ENCODE results near the gene SH3BP5. TPM values are rescaled to one million over a fixed set of nuclear protein-coding genes. Genes with fewer than 3 reads are reported as not detected.

The SH3BP5 gene
- total and polyA plus RNA-seq, 2 donors (not counting 1 experiment from before 2014, with no cell fraction given) = 76.6 to 92.3 TPM

DNA sequence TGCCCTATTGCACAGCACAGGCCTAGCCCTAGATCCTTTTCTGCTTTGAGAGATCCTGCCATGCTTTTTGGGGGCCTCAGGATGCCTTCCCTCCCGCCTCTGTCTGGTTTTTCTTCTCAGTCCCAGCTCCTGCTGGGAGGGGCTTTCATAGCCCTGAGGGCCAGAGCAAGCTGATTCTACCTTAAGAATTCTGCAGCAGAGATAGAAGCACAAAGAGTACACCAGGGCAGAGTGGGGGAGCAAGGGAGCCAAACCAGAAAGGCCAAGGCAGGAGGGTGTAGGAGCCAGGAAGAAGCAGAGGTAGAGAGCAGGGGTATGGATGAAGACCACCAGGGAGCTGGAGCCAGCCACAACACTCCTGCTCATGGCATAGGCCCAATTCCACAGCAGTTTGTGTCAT, 18.1 kb downstream of the SH3BP5 start:
- H3K9me3 Mint-ChIP-seq (ENCODE audit: insufficient read depth) = no peaks in the 10 kb centered on the region
- Histone ChIP-seq H3K4me3 (ENCODE audit: control extremely low read depth in 1 of 5, extremely low read depth in 1 of 5, insufficient read depth in 1 of 5, low read depth in 2 of 5, low read length in 4 of 5) (no peak overlapping the region), H3K79me2 (ENCODE audit: control insufficient read depth, insufficient read depth, low read length) (peaks cover 100% of the 10 kb centered on the region), H3K27me3 (replicated peaks in 1 of 4; ENCODE audit: control extremely low read depth in 1 of 4, control insufficient read depth in 3 of 4, insufficient read depth in 4 of 4, low read length in 3 of 4) (no peaks in the 10 kb centered on the region), H3K27ac (ENCODE audit: low read length in 2 of 2) (peak overlapping the region in 1 of 2 donors; percentile 71), H3K36me3 (replicated peaks in 1 of 2; ENCODE audit: control extremely low read depth in 1 of 2, control insufficient read depth in 1 of 2, extremely low read depth in 1 of 2, insufficient read depth in 2 of 2, low read length in 1 of 2) (peaks cover 0 to 27% of the 10 kb centered on the region in 2 experiments), H4K20me1 (ENCODE audit: control insufficient read depth, insufficient read depth, low read length, poor library complexity, severe bottlenecking) (peaks cover 83% of the 10 kb centered on the region), H3K4me2 (replicated peaks; ENCODE audit: low read depth, low read length, poor library complexity, severe bottlenecking) (peak overlapping the region; percentile 32), H3K4me1 (ENCODE audit: control insufficient read depth in 2 of 2, insufficient read depth in 2 of 2, low read length in 2 of 2) (peaks cover 58 to 73% of the 10 kb centered on the region in 2 donors), H3K9me3 (ENCODE audit: control extremely low read depth in 1 of 3, control insufficient read depth in 2 of 3, insufficient read depth in 1 of 3, low read length in 2 of 3) (no peaks in the 10 kb centered on the region), H2AFZ (ENCODE audit: insufficient read depth, low read depth, low read length, poor library complexity, severe bottlenecking) (no peak overlapping the region), H3K9ac (ENCODE audit: low read length) (peak overlapping the region; percentile 1)
- H3K4me1 Mint-ChIP-seq = peaks cover 81% of the 10 kb centered on the region
- H3K4me3 Mint-ChIP-seq = no peak overlapping the region
- WGBS (ENCODE audit: insufficient coverage) = 100% methylated on average over 1 of the region's 1 CpG
- intact Hi-C loops (cut with micrococcal nuclease) = no loop called here
- no peaks in the 10 kb centered on the region for H3K27me3 Mint-ChIP-seq
- no peak for ATAC-seq (ENCODE audit: low read depth)
- ChIA-PET POLR2A (no interaction called here), CTCF (interaction anchor here (1.5 kb wide), 1 partner anchor 40 kb away, joined by 3 read pairs; no protein-coding TSS in a partner anchor)
- peak overlapping the region; percentile 76 for H3K27ac Mint-ChIP-seq
- TF ChIP-seq, protein P1, sequence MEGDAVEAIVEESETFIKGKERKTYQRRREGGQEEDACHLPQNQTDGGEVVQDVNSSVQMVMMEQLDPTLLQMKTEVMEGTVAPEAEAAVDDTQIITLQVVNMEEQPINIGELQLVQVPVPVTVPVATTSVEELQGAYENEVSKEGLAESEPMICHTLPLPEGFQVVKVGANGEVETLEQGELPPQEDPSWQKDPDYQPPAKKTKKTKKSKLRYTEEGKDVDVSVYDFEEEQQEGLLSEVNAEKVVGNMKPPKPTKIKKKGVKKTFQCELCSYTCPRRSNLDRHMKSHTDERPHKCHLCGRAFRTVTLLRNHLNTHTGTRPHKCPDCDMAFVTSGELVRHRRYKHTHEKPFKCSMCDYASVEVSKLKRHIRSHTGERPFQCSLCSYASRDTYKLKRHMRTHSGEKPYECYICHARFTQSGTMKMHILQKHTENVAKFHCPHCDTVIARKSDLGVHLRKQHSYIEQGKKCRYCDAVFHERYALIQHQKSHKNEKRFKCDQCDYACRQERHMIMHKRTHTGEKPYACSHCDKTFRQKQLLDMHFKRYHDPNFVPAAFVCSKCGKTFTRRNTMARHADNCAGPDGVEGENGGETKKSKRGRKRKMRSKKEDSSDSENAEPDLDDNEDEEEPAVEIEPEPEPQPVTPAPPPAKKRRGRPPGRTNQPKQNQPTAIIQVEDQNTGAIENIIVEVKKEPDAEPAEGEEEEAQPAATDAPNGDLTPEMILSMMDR (IDR thresholded peaks at IDR 0.05) = no peak
- TF ChIP-seq EZH2 (IDR thresholded peaks at IDR 0.05; ENCODE audit: borderline replicate concordance, insufficient read depth, low read depth, low read length, poor library complexity, severe bottlenecking) = no peak
- no peak for DNase-seq

DNA sequence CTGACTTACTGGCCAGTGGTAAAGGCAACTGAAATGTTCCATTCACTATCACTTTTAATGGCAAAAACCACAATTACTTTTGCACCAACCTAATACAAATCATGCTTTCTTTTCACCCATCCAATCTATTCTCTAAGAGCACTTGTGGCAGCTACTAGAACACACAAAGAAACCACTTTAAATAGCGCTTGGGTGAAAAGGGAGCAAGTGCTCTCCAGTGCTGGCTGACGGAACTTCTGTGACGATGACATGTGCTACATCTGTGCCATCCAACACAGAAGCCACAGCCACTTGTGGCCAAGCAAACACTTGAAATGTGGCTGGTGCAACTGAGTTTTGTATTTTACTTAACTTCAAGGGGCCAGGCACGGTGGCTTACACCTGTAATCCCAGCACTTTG, 18.9 kb downstream of the SH3BP5 start:
- peak overlapping the region in 1 of 2 donors; percentile 17 for H3K27ac ChIP-seq (ENCODE audit: low read length in 2 of 2)
- no peak for DNase-seq
- ChIA-PET POLR2A (interaction anchor here (0.8 kb wide), 1 partner anchor 15 kb away, joined by 3 read pairs; no protein-coding TSS in a partner anchor), CTCF (interaction anchor here (1.2 kb wide), 1 partner anchor 14 kb away, joined by 6 read pairs; no protein-coding TSS in a partner anchor)
- Mint-ChIP-seq H3K27me3 (no peaks in the 10 kb centered on the region), H3K4me1 (peaks cover 81% of the 10 kb centered on the region), H3K4me3 (no peak overlapping the region), H3K9me3 (ENCODE audit: insufficient read depth) (no peaks in the 10 kb centered on the region), H3K27ac (peak overlapping the region; percentile 54)
- H3K4me3 ChIP-seq (ENCODE audit: control extremely low read depth in 1 of 5, extremely low read depth in 1 of 5, insufficient read depth in 1 of 5, low read depth in 2 of 5, low read length in 4 of 5) = no peak overlapping the region
- H3K4me1 ChIP-seq (ENCODE audit: control insufficient read depth in 2 of 2, insufficient read depth in 2 of 2, low read length in 2 of 2) = peaks cover 61 to 71% of the 10 kb centered on the region in 2 donors
- no peaks in the 10 kb centered on the region for H3K9me3 ChIP-seq (ENCODE audit: control extremely low read depth in 1 of 3, control insufficient read depth in 2 of 3, insufficient read depth in 1 of 3, low read length in 2 of 3)
- H3K9ac ChIP-seq (ENCODE audit: low read length) = no peak overlapping the region
- WGBS (ENCODE audit: insufficient coverage) = 92% methylated on average over 4 of the region's 4 CpGs
- no peak overlapping the region for H3K4me2 ChIP-seq (replicated peaks; ENCODE audit: low read depth, low read length, poor library complexity, severe bottlenecking)
- peaks cover 100% of the 10 kb centered on the region for H3K79me2 ChIP-seq (ENCODE audit: control insufficient read depth, insufficient read depth, low read length)
- intact Hi-C loops (cut with micrococcal nuclease) = no loop called here
- no peak for ATAC-seq (ENCODE audit: low read depth)
- H4K20me1 ChIP-seq (ENCODE audit: control insufficient read depth, insufficient read depth, low read length, poor library complexity, severe bottlenecking) = peaks cover 76% of the 10 kb centered on the region
- H2AFZ ChIP-seq (ENCODE audit: insufficient read depth, low read depth, low read length, poor library complexity, severe bottlenecking) = no peak overlapping the region
- no peak for TF ChIP-seq EZH2 (IDR thresholded peaks at IDR 0.05; ENCODE audit: borderline replicate concordance, insufficient read depth, low read depth, low read length, poor library complexity, severe bottlenecking)
- TF ChIP-seq, protein P1 (IDR thresholded peaks at IDR 0.05) = no peak
- no peaks in the 10 kb centered on the region for H3K27me3 ChIP-seq (replicated peaks in 1 of 4; ENCODE audit: control extremely low read depth in 1 of 4, control insufficient read depth in 3 of 4, insufficient read depth in 4 of 4, low read length in 3 of 4)
- peaks cover 0 to 27% of the 10 kb centered on the region in 2 experiments for H3K36me3 ChIP-seq (replicated peaks in 1 of 2; ENCODE audit: control extremely low read depth in 1 of 2, control insufficient read depth in 1 of 2, extremely low read depth in 1 of 2, insufficient read depth in 2 of 2, low read length in 1 of 2)

All from B cell (primary cell).